GM12878 (cell line): Measurements from ENCODE around the gene DNAJB11. TPM values are rescaled to one million over a fixed set of nuclear protein-coding genes. Genes with fewer than 3 reads are reported as not detected.

Source experiments
- ATAC-seq: fragments of 200-7000 bp; cut with Tn5 transposase; 3 replicates; pipeline ENCODE4 v1.9.1; 2020; ENCODE audit warnings: mild to moderate bottlenecking, moderate library complexity
- BruUV-seq: library from RNA; stranded (reverse); fragments of 400-500 nt; replicated peaks from 2 replicates; lab custom pipeline; 2021; lab: Mats Ljungman, UMichigan
- CTCF ChIA-PET: fragments of 300-600 bp; sonication (Branson Sonifier 250); formaldehyde crosslinking; extraction: SDS; loops from one replicate; lab custom pipeline; 2021; ENCODE audit warnings: inconsistent platforms; lab: Yijun Ruan, JAX
- POLR2A ChIA-PET: fragments of 350-600 bp; formaldehyde crosslinking; extraction: SDS; loops from one replicate; lab custom pipeline; 2021; ENCODE audit warnings: inconsistent platforms; lab: Charles Lee
- RAD21 ChIA-PET: fragments of 300-600 bp; sonication (Branson Sonifier 250); formaldehyde crosslinking; loops from one replicate; lab custom pipeline; 2023; ENCODE audit warnings: antibody characterized with exemption; ENCODE audit not compliant: unreplicated experiment; lab: Charles Lee
- SMC1A ChIA-PET: fragments of 300-600 bp; sonication (Branson Sonifier 250); formaldehyde crosslinking; loops from one replicate; lab custom pipeline; 2023; ENCODE audit not compliant: unreplicated experiment, uncharacterized antibody; lab: Charles Lee
- DNase-seq: peaks from one replicate; pipeline ENCODE4 v3.0.0-alpha.2; 2011; ENCODE audit warnings: low read depth, low spot score
- FAIRE-seq: peaks from 3 replicates; lab custom pipeline; 2011; peaks lifted over from hg19 to GRCh38; lab: Jason Lieb, UNC
- H2AFZ ChIP-seq: 2 replicates; pipeline ENCODE4 v1.6.0; 2011; ENCODE audit warnings: low read depth, low read length, control low read depth; ENCODE audit not compliant: control insufficient read depth
- H3K27ac ChIP-seq: 2 replicates; pipeline ENCODE4 v1.5.1; 2011; ENCODE audit warnings: control low read depth; ENCODE audit not compliant: control insufficient read depth, insufficient read depth
- H3K27me3 ChIP-seq, 2 experiments: replicated peaks in 1 of 2; 2 replicates each; pipeline versions ENCODE4 v1.6.0 to v1.6.1; 2011; ENCODE audit warnings: low read length in 1 of 2; ENCODE audit not compliant: control insufficient read depth in 2 of 2, insufficient read depth in 2 of 2
- H3K36me3 ChIP-seq, 2 experiments: 2 replicates each; pipeline ENCODE4 v1.5.1; 2011; ENCODE audit warnings: low read length in 1 of 2; ENCODE audit not compliant: control insufficient read depth in 2 of 2, insufficient read depth in 2 of 2
- H3K4me1 ChIP-seq: 2 replicates; pipeline ENCODE4 v1.6.1; 2011; ENCODE audit warnings: mild to moderate bottlenecking, low read length, moderate library complexity, mixed read lengths; ENCODE audit not compliant: control insufficient read depth, insufficient read depth
- H3K4me2 ChIP-seq: 2 replicates; pipeline ENCODE4 v1.6.0; 2011; ENCODE audit warnings: control low read depth; ENCODE audit not compliant: control insufficient read depth, insufficient read depth
- H3K4me3 ChIP-seq: fragments of 200-600 bp; sonication (generic); 2 replicates; pipeline ENCODE4 v1.5.1; 2016
- H3K79me2 ChIP-seq: 2 replicates; pipeline ENCODE4 v1.6.0; 2011; ENCODE audit warnings: low read length; ENCODE audit not compliant: control insufficient read depth, insufficient read depth
- H3K9ac ChIP-seq: 2 replicates; pipeline ENCODE4 v1.8.0; 2011; ENCODE audit warnings: low read length, control low read depth, mixed read lengths; ENCODE audit not compliant: control insufficient read depth, insufficient read depth
- H3K9me3 ChIP-seq: replicated peaks from 3 replicates; pipeline ENCODE4 v1.5.1; 2011; ENCODE audit warnings: mild to moderate bottlenecking, low read length; ENCODE audit not compliant: control insufficient read depth, insufficient read depth
- H4K20me1 ChIP-seq: 2 replicates; pipeline ENCODE4 v1.6.0; 2011; ENCODE audit not compliant: control insufficient read depth, insufficient read depth
- BHLHE40 ChIP-seq, 2 experiments: fragments of 450-650 bp in 1 of 2; IDR thresholded peaks; 2 replicates each; pipeline ENCODE4 v1.6.1; 2011 to 2017; ENCODE audit warnings: low read depth in 2 of 2, borderline replicate concordance in 1 of 2, improper control_type of control experiment in 1 of 2, low read length in 1 of 2, mild to moderate bottlenecking in 1 of 2
- CBX5 ChIP-seq: sonication (generic); IDR thresholded peaks from 2 replicates; pipeline ENCODE4 v1.6.1; 2016; ENCODE audit warnings: low read depth, moderate library complexity, mild to moderate bottlenecking, inconsistent platforms
- CHD1 ChIP-seq: IDR thresholded peaks from 2 replicates; pipeline ENCODE4 v1.6.1; 2012; ENCODE audit warnings: low read depth, low read length, improper control_type of control experiment
- CTCF ChIP-seq, 3 experiments: IDR thresholded peaks in 2 of 3; conservative IDR thresholded peaks in 1 of 3; 2 replicates each; pipeline ENCODE4 v1.5.1; 2011; ENCODE audit warnings: low read depth in 3 of 3, low read length in 3 of 3, mild to moderate bottlenecking in 3 of 3, control low read depth in 2 of 3, moderate library complexity in 2 of 3, inconsistent platforms in 1 of 3, mixed read lengths in 1 of 3; ENCODE audit not compliant: control insufficient read depth in 2 of 3, insufficient read depth in 1 of 3; ENCODE audit errors: extremely low read depth in 1 of 3
- CUX1 ChIP-seq: IDR thresholded peaks from 2 replicates; pipeline ENCODE4 v1.6.1; 2012; ENCODE audit warnings: improper control_type of control experiment, low read depth, low read length; ENCODE audit not compliant: insufficient replicate concordance
- HDAC6 ChIP-seq: fragments of 200-600 bp; sonication (generic); IDR thresholded peaks from one replicate; pipeline ENCODE4 v1.8.0; 2017; ENCODE audit warnings: antibody characterized with exemption; ENCODE audit not compliant: unreplicated experiment
- MAX ChIP-seq: IDR thresholded peaks from 2 replicates; pipeline ENCODE4 v1.6.1; 2012; ENCODE audit warnings: low read depth, low read length, improper control_type of control experiment
- POLR2AphosphoS5 ChIP-seq: IDR thresholded peaks from 2 replicates; pipeline ENCODE4 v1.6.1; 2011; ENCODE audit warnings: mild to moderate bottlenecking, low read length, inconsistent platforms
- RAD21 ChIP-seq: IDR thresholded peaks from 2 replicates; pipeline ENCODE4 v1.6.1; 2011; ENCODE audit warnings: mild to moderate bottlenecking, low read depth, low read length, moderate library complexity; ENCODE audit not compliant: insufficient read depth
- WGBS: methylation state at CpG from one replicate; pipeline ENCODE4 v1.1.6; 2016; ENCODE audit warnings: low lambda C conversion rate; ENCODE audit not compliant: insufficient replicate concordance, insufficient coverage; ENCODE audit errors: missing lambda C conversion rate; 5-methylcytosine and 5-hydroxymethylcytosine counted together
- in situ Hi-C: fragments of 300-500 bp; cut with MboI; formaldehyde crosslinking; loops from 9 replicates; pipeline ENCODE4 v1.14.3; 2018; ENCODE audit warnings: mixed read lengths
- intact Hi-C: fragments of 100-400 bp; cut with micrococcal nuclease; formaldehyde crosslinking; loops from one replicate; pipeline ENCODE4 v1.14.2; 2022; ENCODE audit not compliant: unreplicated experiment
- polyA plus RNA-seq, 11 experiments: library from polyadenylated mRNA; depleted of rRNA in 4 of 11; unstranded in 6 of 11; stranded (reverse) in 5 of 11; fragments of >200 nt; fragmentation: Nextera tagmentation in 4 of 11; fragmentation: Illumina TruSeq in 1 of 11; extraction: Ambion mirVana in 4 of 11; extraction: Trizol in 1 of 11; gene quantifications; 1 replicate in 1 of 11; 2 replicates in 10 of 11; pipeline versions ENCODE4 v1.2.1 to v1.2.3, GENCODE V29; 2011 to 2016; ENCODE audit warnings: inconsistent platforms in 2 of 11, missing spikeins in 2 of 11, low read depth in 1 of 11
- total RNA-seq, 4 experiments: library from RNA; depleted of rRNA in 3 of 4; stranded (reverse); fragments of >200 nt in 3 of 4; fragmentation: Illumina TruSeq in 1 of 4; extraction: Trizol in 1 of 4; gene quantifications; 2 replicates each; pipeline versions ENCODE4 v1.2.1 to v1.2.3, GENCODE V29; 2013 to 2021

The DNAJB11 gene
- total and polyA plus RNA-seq, 10 of the 15 experiments (the other 5 are each of a cell fraction or from before 2014, with no cell fraction given): 16.2 to 135 (median 57.8) TPM

- H3K36me3 ChIP-seq: peaks cover 1 to 12% of the 10 kb centered on the region in 2 experiments; a peak in 3 of 4 replicates
- no peaks in the 10 kb centered on the region for H4K20me1 ChIP-seq
- in situ Hi-C loops: no loop called here
- H3K79me2 ChIP-seq: no peaks in the 10 kb centered on the region
- TF ChIP-seq RAD21 (peak; percentile 29), POLR2AphosphoS5 (no peak), MAX (no peak), CHD1 (no peak), CBX5 (no peak), CUX1 (no peak), CTCF (IDR thresholded peaks at IDR 0.05 in 2 of 3, conservative IDR thresholded peaks at IDR 0.05 in 1 of 3; ENCODE audit: control insufficient read depth in 2 of 3, extremely low read depth in 1 of 3, insufficient read depth in 1 of 3, low read depth in 3 of 3, low read length in 3 of 3) (peak in 2 of 3 experiments; percentile 10 to 16; a peak in 2 of 6 replicates), BHLHE40 (IDR thresholded peaks at IDR 0.05; ENCODE audit: borderline replicate concordance in 1 of 2, low read depth in 2 of 2, low read length in 1 of 2) (no peak), HDAC6 (no peak)
- CTCF ChIA-PET: interaction anchor here (1.2 to 2.7 kb wide), 2 partner anchors 21 to 28 kb away, joined by 4 to 12 read pairs; no protein-coding TSS in a partner anchor
- no peaks in the 10 kb centered on the region for H3K9me3 ChIP-seq
- SMC1A ChIA-PET: no interaction called here
- no peak for DNase-seq
- H3K9ac ChIP-seq: no peak overlapping the region
- POLR2A ChIA-PET: interaction anchor here (0.6 kb wide), 1 partner anchor 607 kb away, joined by 3 read pairs; no protein-coding TSS in a partner anchor
- no peak for FAIRE-seq
- no peak overlapping the region for H3K27ac ChIP-seq
- no peak overlapping the region for H2AFZ ChIP-seq
- peaks cover 0 to 2% of the 10 kb centered on the region in 2 experiments; a peak in 1 of 4 replicates for H3K27me3 ChIP-seq
- BruUV-seq: no TSS peak
- ATAC-seq: no peak
- H3K4me1 ChIP-seq: no peaks in the 10 kb centered on the region
- intact Hi-C loops: no loop called here
- WGBS: 74% methylated on average over 3 of the region's 3 CpGs
- H3K4me3 ChIP-seq: no peak overlapping the region
- H3K4me2 ChIP-seq: no peak overlapping the region
- RAD21 ChIA-PET: no interaction called here
Observed at GRCh38 chr3:186589121-186589520, 18.6 kb downstream of the DNAJB11 start.
